GM18498 (cell line): Measurements from ENCODE around the gene MEIS2.
"Not testable (repeated sequence)": the region's sequence is repeated elsewhere in the genome, so short reads cannot be mapped to it uniquely, and the experiment has no call there.

Experiments
- ATAC-seq: cut with Tn5 transposase; IDR thresholded peaks from one replicate; pipeline ENCODE4 v1.9.1; 2021; ENCODE audit warnings: mild to moderate bottlenecking, moderate library complexity; ENCODE audit not compliant: unreplicated experiment

MEIS2 gene

DNA sequence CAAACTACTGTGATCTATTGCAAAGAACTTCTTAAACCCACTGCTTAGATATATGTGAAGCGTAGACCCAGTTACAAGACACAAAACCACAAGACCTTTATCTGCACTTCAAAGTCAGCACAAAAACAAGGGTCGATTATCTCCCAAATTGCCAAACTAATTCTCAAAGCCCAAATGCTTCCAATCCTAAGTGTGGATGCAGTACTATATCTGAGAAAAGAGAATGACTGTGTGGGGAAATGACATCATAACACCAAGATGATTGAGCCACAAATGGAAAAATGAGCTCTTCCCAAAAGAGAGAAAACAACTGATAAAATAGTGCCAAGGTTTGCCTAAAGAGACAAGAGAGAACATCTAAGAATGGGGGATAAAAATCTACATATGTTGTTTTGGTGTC lies 86.2 kb downstream of the MEIS2 start:
- ATAC-seq, result no peak

DNA sequence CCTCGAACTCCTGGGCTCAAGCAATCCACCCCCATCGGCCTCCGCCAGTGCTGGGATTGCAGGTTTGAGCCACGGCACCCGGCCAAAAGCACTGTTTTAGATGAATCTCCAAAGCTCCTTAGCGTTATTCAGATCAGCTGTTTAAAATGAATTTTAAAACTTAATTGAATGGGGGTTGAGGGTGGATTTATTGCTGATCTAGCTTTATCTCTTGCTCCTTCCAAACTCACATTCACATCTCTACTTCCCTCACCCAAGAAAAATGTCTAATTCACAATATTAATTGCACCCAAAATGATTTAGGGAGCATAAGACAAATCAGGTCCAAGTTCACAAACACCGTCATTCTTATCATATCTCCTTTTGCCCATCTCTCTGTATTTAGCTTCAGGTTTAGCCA lies 89.8 kb downstream of the MEIS2 start:
- no peak for ATAC-seq

DNA sequence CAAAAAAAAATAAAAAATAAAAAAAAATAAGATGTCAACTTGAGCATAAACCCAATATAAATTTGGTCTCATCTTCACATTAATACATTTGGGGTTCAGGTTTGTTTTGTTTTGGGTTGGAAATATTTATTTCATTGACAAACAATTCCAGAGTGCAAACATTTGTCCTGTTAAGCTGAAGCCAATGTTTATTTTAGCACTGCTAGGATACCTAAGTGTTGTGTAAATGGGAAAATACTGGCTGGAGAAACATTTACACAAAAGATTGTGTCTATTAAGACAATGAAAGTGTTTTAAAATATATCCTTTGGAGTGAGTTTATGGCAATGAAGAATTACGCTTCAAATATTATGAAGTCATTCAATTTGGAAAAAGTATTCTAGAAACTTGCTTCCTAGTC lies 91.1 kb downstream of the MEIS2 start:
- ATAC-seq, result no peak

DNA sequence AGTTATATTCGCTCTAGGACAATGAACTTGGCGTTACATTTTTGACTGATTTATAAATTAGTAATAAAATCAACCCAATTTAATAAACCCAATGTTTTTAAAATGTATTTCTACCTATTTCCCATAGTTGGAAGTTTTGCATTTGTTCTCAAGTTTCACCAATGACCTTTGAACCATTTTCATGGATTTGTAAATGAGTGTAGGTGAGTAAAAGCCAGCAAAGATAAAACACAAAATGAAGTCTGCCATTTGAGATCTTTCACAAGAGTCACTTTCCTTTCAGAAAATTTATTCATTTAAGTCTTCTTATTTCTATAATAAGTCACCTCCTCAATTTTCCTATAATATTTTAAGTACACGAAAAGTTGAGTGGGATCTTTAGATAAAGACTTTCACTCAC lies 92.1 kb downstream of the MEIS2 start:
- ATAC-seq, result no peak

DNA sequence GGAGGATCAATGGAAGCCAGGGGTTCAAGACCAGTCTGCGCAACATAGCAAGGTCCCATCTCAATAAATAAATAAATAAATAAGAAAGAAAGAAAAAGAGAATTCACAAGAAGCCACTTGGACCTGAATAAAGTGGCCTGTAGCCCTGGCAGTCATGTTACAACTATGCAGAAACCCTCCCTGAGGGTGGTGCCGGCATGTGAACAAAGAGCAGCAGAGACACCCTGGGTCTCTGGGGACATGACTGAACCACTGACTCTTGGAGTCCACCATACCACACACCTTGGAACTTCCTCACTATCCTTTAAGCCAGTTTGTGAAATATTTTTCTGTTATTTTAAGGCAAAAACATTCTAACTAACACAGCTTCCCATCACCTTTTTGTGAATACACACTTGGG lies 93.0 kb downstream of the MEIS2 start:
- ATAC-seq, result no peak

DNA sequence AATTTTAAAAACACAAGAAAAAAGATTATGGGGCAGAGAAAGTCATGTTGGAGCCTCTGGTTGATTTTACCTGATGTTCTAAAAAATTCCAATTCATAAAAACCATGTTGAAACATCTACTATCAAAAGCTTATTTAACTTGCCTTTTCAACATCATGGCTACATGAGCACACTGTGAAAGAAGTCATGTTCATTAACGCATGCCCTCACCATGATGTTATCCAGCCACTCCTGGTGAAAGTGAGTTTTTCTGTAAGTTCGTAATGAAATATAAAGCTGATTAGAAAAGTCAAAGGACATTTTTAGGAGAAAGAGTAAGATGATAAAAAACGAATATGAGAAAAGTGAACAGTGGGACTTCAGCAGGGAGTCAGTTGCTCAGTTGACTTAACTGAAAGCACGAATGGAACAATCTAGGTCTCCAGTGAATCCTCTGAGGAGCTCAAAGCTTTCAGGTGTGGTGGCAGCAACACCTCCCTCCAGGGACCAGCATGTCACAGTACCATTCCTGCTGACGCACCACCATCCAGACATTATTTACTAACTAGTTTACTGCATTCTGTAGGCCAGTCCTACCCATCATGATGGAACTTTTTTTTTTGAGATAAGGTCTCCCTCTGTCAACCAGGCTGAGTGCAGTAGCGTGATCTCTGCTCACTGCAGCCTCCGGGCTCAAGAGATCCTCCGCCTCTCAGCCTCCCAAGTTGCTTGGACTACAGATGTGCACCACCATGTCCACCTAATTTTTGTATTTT lies 95.2 kb downstream of the MEIS2 start:
- no peak for ATAC-seq

DNA sequence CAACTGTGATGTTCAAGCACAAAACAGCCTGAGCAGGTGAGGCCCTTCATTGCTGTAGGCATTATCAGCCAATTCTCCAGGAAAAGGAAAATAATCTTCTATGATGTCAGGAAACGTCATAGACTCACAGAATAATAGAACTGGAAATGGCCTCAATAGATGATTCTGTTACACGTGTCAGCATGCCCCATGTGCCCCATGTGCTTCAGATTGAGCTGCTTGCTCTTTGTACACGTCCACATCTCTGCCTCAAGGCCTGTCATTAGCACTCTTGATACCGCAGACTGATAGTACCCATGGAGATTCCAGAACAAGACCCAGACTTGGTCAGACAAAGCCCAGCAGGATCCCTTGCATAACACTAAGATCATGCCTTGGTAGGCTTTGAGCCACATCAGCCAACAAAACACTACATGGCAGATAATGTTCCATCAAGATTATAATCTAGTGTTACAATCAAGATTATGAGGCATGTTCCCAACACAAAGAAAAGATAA lies 95.9 kb downstream of the MEIS2 start:
- no peak for ATAC-seq

DNA sequence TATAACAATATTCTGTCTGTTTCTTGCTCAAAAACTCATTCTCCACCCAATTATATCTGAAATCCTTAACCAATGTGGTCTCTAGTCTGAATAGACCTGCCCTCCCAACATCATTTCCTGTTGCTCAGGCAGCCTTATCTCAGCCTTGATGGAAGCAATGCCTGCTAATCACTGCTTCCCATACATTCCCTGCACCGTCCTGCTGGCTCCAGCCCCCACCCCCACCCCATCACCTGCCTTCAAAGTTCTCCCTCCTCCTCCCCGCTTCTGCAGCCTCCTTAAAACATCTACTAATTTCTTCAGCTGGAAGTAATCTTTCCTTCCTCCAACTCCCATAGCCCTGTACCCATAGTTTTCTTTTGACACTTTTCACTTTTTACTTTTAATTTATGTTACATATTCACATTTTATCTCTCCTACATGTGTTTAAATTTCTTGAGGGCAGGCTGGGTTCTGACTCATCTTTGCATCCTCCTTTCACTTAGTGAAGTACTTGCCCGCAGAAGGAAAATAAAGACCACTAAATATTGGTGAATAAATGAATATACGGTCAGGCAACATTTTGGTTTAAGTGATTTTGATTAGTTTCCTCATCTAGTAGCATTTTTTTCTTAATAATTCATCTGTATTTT lies 98.2 kb downstream of the MEIS2 start:
- no peak for ATAC-seq

DNA sequence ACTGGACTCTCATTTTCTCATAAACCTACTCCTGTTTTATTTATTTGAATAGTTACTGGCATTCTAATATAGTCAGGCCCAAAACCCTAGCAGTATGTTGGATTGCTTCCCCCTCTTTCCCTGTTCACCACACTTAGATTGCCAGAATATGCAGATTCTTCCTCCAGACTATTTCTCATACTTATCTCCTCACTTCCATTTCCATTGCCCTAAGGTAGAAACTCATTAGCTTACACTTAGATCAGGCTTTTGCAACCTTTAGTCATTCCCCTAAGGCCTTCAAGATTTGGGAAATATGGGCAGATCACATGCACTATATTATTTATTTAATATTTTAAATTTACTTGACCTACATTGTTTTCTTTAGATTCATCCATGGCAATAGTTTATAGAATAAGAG lies 98.9 kb downstream of the MEIS2 start:
- no peak for ATAC-seq

DNA sequence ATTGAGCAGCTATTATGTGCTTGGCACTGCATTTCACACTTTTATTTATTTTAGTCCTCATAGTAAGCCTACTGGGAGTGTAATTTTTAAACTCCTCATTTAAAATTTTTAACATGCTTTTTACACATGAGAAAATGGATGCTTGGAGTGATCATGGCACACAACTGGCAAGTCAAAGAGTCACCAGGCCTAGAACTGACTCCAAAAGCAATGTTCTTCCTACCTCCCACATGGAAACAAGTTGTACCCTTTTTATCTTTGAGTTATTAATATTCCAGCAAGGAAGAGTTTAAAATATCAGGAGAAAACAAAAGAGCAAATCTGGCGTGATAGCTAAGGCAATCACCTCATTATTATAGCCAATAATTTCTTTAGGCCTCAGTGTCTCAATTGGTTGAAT lies 100.6 kb downstream of the MEIS2 start:
- no peak for ATAC-seq

DNA sequence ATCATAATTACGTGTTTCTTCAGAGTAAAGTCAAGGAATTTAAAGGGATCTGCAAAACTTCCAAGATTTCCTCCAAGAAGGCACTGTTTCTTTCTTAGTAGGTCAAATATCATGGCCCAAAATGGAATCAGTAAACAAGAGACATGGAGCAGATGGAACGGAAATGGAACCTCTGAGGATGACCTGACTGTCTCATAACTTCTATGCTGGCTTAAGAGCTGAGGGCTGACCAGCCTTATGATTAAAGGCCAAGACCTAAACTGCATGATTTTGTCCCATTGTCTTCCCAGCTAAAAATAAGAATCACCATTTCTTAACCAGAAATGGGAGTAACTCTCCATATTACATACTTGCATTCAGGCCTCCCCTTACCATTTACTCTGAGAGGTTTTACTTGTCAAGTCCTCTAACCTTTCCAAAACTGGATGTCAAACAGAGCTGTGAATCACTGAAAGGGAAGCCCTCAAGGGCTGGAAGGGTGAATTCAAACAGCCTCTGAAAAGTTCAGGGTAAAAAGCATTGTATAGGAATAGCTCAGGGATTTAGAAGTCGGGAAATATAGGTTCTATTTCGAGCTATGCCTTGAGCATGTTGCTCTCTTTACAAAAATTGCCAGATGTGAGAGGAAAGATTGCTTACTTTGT lies 103.7 kb downstream of the MEIS2 start:
- no peak for ATAC-seq

DNA sequence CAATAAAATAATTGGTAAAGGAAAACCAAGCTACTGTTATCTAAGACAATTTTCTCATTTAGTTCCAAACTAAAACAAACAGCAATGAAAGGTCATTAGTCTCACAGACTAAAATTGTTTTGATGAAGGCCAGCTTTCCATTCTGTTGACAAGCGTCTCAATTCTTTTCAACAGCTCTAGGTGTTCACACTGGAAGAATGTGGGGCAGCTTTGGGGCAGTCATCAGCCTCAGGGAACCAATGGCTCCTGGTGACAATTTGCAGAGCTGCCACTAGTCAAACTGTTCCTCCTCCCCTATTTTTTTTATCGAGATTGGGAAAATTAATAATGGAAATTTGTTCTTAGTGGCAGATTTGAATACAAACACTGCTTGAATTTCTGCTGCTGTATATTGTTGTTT lies 104.2 kb downstream of the MEIS2 start:
- no peak for ATAC-seq

DNA sequence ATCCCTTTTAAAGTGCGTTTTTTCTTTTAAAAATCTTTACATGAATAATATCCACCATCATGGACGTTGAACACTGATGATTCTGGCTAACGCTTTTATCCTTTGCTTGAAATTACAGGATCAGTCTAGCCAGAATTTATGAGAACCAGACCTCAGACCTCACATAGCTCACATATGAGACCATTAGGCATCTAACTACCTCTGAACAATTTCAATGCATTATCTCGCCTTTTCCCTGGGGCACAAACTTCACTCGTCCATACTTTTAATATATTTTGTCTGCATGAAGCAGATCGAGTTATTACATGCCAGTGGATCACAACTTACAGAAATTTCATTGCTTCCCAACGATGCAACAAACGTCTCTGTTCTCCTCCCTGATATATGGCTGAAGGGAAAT lies 105.6 kb downstream of the MEIS2 start:
- no peak for ATAC-seq

DNA sequence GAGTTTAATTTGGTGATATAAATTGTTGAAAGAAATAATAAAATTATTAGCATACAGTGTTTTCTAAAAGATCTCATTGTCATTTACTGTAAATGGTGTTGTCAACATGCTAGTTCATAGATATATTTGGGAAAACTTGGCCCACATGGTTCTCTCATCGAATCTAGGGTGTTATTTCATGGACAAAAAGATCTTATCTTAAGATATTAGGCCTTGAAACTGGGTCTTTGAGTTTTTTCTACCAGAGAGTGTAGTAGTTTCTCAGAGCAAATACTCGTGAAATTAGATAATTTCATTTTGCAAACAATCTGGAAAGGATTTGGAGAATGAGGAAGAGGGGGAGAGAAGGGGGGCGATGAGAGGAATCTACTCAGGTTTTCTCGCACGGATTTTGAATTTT lies 107.9 kb downstream of the MEIS2 start:
- no peak for ATAC-seq

DNA sequence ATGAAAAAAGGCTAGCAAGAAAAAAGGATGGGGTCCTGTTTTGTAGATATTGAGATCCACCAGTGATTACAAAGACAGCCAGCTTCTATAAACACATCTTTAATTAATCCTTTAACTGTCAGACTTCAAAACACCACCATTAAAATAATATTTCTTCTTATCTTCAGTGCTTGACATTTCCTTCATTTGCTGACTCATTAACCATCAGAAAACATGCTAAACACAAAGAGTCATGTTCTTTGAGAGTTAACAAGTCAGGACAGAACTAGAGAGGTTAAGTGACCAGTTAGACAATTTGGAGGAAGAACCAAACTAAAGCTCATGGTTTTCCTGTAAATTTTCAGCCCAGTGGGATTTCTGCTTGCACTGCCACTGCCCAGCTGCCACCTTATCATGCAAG lies 111.4 kb downstream of the MEIS2 start:
- ATAC-seq, result no peak

DNA sequence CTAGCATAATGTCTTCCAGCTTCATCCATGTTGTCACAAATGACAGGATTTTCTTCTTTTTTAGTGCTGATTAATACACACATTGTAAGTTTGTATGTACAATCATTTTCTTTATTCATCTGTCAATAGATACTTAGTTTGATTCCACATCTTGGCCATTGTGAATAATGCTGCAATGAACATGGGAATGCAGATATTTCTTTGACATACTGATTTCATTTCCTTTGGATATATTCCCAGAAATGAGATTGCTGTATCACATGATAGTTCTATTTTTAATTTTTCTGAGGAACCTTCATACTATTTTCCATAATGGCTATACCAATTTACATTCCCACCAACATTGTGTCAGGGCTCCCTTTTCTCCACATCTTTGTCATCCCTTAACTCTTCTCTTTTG lies 117.9 kb downstream of the MEIS2 start:
- ATAC-seq, result no peak

DNA sequence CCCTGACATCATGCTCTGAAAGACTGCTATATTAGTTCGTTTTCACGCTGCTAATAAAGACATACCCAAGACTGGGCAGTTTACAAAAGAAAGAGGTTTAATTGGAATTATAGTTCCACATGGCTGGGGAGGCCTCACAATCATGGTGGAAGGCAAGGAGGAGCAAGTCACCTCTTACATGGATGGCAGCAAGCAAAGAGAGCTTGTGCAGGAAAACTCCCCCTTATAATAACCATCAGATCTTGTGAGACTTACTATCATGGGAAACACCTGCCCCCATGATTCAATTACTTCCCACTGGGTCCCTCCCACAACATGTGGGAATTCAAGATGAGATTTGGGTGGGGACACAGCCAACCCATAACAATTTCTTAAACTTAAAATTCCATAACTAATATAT lies 120.1 kb downstream of the MEIS2 start:
- not testable (repeated sequence) for ATAC-seq

DNA sequence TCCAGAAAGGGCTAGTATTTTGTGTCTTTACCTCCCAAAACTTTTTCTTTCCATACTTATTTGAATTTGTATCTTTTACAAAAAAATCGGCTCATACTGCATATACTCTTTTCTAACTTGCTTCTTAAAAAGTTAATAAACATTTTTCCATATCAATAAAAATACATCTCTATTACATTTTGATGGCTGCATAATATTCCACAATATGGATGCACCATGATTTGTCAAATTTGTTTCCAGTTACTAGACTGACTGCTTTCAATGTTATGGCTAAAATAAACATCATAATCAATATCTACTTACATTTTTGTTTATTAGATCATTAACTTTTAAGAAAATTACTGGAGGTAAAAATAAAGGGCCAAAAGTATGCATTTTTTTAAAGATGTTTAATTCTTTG lies 121.7 kb downstream of the MEIS2 start:
- ATAC-seq, result no peak

DNA sequence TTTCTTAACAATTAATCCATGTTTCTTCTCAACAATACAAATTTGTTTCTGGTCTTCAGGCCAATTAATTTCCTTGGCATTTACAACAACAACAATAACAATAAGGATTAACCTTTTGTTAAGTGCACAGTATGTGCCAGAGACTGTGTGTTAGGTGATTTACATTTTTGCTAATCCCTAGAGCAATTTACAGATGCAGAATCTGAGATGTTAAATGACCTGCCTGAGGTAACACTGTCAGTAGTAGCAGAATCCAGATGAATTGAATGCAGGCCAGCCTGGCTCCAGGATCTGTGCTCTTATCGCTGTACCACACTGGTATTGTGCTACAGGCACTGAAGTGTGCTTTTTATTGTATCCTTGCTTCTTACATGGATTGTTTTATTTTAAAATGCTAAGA lies 122.2 kb downstream of the MEIS2 start:
- ATAC-seq, result no peak

DNA sequence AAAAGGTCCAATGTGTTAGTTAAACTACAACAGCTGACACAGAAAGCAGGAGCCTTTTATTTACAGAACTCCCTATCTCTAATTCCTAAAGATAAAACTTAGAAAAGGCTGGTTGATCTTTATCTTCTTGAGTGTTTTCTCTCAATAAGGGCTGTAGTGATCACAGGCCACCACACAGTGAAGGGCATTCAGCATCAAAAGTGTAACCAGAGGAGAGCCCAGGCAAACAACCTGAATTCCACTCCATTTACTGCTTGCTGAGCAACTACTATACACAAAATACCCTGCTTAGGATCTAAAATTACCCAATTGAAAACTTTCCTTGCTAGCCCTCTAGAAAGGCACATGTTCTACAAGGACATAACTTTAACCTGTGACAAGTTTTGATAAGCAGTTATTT lies 122.7 kb downstream of the MEIS2 start:
- no peak for ATAC-seq

DNA sequence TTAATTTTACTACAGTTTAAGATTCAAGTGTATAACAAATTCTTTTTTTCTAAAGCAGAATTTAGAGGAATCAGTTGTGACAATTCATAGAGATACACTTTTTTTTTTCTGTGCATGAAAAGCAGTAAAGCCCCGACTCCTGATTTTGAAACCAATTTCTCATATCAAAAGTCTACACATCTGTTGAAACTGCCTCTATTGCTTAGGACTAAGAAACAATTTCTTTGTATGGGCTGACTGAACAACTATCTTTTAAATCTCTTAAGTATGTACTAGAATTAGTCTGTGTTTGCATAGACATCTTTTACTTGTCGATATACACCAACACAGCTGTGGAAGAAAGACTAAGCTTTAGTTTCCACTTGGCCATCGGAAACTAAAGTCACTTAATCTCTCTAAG lies 127.6 kb downstream of the MEIS2 start:
- no peak for ATAC-seq

DNA sequence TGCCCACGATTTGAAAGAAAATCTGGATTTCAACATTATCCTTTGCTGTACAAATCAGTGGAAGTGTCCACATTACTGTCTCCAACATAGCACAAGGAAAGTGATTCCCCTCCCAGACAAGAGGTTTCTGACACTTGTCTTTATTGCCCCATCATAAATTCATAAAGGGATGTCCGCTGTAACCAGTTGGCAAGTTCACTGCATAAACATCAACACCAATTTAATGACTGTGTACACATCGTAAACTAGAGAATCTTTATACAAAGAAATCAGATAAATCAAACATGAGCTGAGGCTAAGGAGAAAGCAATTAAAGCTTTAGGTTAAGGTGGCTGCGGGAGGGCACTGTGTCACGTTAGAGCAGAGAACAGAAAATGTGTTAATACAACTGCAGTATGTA lies 129.8 kb downstream of the MEIS2 start:
- ATAC-seq, result no peak
